COLO829 (cell line): Measurements from ENCODE around the gene SDK2.
A peak's percentile ranks its signal among the peaks of the same experiment; 100 is the strongest.
"Not testable (repeated sequence)": the region's sequence is repeated elsewhere in the genome, so short reads cannot be mapped to it uniquely, and the experiment has no call there.

Experiments
- DNase-seq: peaks from one replicate; pipeline ENCODE4 v3.0.0; 2012; ENCODE audit warnings: low spot score

The SDK2 gene

DNA sequence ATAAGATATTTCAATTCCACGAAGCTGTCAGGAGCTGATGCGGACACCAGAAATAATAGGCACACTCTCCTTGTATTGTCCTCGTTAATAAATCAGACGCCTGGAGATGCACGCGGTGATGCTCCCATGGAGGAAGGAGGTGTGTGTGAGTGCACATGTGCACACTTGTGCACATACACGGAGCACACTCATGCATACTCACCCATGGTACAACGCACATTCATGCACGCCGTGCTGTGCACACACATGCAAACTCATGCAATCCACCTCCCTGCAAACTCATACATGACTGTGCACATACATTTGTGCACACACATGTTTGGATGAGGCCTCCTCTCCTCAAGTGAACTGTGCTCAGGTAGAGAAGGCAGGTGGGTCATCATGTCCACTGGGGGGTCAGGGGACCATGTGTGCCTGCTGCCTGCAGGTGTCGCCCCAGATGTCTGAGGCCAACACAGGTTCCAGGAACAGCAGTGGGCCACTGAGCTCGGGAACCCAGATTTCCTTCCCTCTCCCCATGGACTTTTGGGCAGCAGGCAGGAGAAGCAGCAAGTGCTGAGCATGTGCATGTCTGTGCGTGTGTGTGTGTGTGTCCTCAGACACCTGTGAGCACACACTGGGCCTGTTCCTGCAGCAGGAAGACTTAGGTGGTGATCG, 165.3 kb downstream of the SDK2 start:
- DNase-seq, result no peak

DNA sequence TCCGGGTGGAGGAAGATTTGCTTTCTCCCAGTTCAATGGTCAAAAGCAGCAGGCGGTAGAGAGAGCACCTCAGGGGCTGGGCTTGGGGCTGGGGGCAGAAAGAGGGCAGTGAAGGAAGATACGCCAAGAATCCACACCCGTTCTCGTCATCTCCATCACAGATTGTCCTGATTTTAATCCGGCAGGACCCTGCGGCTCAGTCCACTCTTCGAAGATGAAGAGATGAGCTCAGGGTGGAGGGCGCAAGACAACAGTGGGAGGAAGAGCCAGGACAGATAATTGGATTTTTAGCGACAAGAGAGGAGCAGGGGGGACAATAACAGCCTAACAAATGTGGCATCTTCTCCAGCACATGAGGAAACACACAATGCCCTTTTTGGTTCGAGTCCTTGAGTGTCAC, 165.9 kb downstream of the SDK2 start:
- DNase-seq, result no peak

DNA sequence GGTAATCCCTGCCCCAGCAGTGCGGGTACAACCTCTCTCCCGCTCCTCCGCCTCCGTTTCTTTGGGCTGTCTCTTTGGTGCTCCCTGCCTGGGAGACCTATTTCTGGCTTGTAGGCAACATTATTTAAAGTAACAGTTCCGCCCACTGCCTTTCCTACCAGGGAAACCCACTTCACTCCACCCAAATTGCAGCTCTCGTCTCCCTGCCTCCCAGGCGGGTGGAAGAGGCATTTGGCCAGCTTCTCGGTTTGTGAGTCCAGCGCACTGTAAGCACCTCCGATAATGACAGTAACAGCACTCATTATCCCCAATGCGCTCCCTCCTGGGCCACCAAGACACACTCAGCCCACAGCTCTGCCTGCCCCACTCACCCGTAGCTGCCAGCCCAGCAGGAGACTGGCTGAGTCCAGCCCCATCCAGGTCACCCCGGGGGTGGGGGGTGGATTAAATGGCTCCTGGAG, 167.3 kb downstream of the SDK2 start:
- no peak for DNase-seq

DNA sequence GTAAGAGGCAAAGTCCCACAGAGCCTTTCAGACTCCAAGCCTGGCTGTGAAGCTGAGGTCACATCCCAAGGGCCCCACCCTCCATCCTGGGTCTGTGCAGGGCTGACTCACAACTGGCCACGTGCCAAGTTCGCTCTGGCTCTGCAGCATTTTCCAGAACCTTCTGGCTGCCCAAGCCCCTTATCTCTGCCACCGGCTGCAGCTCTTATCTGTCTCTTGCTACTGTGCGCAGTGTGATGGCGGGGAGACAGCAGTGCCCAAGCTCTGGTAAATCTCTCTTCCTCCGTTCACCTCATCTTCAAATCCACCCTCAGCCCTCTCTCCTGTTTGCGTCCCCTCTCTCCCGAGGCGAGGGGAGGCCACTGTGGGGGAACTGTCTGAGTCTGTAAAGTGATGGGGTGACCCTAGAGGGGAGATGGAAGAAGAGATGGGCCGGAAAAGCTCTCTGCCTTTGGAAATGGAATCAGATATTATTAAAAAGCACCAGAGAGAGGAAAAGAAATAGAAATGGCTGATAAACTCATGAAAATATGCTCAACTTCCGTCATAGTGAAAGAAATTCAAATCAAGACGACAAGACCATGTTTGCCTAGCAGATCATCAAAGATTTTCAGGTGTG, 169.8 kb downstream of the SDK2 start:
- DNase-seq, result peak; percentile 32

DNA sequence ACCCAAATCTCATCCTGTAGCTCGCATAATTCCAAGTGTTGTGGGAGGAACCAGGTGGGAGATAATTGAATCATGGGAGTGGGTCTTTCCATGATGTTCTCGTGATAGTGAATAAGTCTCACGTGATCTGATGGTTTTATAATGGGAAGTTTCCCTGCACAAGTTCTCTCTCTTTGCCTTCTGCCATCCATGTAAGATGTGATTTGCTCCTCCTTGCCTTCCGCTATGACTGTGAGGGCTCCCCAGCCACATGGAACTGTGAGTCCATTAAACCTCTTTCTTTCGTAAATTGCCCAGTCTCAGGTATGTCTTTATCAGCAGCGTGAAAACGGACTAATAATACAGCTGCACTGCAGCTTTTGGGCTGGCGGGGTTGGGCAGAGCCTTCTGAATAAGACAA, 171.5 kb downstream of the SDK2 start:
- DNase-seq, result not testable (repeated sequence)

DNA sequence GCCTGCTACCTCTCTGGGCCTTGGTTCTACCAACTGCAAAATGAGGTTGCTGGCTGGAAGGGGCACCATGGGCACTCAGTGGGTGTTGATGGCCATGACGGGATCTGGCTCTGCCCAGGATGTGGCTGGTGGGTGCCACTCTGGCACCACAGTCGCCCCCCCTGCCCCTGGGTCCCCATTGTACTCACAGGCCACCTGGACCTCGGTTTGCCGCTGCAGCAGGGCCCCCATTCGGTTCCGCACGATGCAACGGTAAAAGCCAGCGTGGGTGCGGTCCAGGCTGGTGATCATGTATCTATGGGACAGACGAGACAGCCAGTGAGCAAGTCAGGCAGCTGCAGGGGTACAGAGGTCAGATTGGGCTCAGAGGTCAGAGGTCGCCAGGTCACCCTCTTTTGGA, 172.3 kb downstream of the SDK2 start:
- no peak for DNase-seq

DNA sequence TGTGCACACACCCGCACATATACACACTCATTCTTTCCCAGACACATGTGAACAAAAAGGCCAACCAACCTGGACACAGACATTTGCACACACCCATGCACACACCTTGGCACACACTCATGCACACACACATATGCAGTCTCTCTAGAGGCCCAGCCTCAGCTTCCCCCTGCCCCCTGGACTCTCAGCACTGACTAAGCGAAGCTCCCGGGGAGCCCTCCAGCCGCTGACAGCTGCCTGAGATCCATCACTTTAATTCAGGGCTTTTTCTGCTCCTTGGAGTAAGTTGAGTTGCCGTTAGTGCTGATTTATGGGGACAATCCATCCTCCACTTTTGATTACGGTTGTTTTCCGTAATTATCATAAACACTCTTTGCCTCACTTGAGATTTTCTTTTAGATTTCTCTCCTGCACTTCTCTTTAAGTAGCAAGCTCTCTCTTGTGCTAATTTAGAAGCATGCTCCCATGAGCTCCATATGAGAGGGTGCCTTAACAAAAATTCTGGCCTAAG, 173.9 kb downstream of the SDK2 start:
- no peak for DNase-seq

DNA sequence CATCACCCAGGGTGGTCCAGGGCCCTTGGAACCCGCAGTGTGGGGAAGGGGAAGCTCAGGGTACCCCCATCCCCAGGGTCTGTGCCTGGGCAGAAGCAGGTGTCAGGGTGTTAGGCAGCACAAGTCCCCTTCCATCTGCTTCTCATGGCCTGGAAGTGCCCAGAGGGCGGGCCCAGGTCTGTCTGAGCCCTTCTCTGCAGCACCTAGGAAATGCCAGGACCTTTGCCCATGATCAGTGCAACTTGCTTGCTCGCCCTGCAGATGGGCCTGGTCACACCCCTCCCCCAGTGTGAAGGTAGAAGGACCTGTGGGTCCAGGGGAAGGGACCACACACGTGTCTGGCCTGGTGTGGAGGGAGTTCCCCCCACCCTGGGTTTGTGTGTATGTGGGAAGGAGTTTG, 174.9 kb downstream of the SDK2 start:
- DNase-seq, result no peak

DNA sequence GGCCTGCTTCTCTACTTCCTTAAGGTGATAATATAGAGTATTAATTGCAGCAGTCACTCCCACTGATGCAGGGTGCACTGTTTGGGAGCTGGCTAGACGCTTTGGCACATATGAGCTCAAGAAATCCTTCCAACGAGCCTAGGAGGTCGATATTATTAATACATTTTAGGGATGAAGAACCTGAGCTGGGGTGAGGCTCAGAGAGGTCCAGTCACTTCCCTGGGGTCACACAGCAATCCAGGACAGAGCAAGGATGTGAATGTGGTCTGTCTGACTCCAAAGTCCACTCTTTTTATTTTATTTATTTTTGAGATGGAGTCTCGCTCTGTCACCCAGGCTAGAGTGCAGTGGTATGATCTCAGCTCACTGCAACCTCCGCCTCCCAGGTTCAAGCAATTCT, 176.0 kb downstream of the SDK2 start:
- DNase-seq, result no peak

DNA sequence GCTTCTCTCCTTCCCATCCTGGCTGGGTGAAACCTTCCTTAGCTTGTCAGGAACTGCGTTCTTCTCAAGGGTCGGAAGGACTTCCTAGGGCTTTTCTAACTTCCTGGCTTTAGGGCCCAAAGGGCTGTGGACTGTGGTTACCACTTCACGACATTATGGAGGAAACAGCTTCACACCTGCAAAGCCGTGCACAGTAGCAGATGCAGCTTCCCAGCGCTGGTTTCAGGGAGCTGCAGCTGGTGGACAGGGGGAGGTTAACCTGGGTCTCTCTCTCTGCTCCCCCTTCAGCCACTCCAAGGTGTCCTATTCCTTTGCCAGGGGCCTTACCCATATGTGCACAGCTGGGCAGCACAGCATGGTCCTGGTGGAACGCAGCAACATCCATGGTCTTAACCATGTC, 176.6 kb downstream of the SDK2 start:
- no peak for DNase-seq

DNA sequence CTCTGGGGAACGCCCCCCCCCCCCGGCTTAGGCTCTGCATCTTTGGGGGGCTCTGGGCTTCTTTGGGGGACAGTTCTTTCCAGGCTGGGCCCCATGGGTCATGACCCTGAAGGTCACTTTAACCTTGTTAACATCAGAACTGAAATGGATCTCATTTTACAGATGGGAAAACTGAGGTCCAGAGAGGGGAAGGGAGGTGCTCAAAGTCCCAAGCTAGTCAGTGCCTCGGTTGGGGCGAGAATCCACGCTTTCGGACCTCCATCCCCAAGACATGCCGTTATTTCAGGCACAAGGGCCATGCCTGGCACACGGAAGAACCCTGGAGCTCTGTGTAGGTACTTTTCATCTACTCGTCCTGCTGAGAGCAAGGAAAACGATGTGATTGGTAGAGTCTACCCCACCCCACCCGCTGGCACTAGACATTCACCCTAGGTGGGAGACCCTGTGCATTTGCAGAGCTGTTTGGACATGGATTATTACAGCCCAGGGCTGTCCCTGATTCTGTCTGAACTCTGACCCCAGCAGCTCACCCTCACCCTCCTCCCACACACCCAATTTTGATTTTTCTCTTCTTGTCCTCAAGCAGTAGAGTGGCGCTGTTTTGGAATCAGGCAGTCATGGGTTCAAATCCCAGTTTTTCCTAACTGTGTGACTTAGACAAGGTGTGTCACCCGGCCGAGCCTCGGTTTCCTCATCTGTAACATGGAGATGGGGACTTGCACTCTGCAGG, 177.4 kb downstream of the SDK2 start:
- DNase-seq, result no peak

DNA sequence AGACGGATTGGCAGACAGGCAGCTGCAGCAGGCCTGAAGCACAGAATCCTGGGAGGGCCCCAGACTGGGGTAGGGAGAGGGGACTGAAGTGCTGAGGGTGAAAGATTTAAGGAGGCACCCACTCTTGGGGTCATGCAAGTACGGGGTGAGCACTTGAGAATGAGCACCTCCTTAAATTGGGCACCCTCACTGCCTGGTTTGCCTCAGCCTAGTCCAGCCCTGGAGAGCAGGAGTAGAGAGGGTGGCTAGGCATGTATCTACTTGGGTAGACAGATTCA, 178.4 kb downstream of the SDK2 start:
- no peak for DNase-seq

DNA sequence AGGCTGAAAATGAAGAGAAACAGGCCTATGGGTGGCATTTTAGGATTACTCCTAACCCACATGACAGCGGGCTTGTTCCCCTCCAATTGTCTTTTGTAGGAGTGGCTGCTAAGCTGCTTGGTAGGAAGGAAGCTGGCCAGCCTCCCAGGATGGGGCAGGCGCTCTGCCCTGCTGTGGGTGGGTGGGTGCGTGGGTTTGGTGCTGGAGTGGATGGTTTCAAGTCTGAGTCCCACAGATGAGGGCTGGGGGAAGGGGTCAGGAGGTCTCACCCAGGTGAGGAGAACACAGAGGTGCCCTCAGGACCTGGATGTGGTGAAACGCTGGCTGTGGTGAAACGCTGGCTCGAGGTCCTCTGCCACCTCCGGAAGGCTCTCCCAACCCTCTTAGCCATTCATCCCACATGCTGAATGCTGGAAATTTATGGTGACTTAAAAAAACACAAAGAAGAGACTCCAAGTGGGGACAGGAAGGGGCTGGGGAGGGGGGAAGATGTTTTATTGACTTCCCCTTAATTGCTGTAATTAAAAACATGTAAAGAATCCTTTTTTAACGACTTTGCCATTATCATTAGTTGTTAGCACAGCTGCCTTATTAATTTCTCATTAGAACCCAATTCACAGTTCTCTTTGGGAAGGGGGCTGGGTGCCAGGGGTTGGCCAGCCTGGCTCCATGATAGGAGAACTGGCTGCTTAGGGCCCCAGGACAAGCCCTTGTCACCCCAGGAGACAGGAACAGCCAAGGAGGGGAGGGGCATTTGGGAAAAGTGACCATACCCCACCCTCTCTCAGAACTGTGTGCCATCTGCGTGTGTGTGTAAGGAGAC, 178.9 kb downstream of the SDK2 start:
- DNase-seq, result no peak

DNA sequence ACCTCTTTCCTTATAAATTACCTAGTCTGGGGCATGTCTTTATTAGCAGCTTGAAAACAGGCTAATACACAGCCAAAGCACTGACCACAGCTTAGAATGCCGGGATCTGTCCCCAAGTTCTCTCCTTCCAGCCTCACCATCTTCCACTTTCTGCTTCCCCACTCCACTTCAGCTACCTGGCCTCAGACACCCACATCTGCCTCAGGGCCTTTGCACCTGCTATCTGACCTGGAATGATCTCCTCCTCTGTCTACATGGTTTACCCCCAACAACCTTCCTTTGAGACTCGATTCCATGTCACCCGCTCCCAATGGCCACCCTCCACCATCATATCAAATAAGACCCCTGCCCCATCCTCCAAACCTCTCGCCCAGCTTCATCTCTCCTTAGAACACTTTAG, 179.8 kb downstream of the SDK2 start:
- no peak for DNase-seq

DNA sequence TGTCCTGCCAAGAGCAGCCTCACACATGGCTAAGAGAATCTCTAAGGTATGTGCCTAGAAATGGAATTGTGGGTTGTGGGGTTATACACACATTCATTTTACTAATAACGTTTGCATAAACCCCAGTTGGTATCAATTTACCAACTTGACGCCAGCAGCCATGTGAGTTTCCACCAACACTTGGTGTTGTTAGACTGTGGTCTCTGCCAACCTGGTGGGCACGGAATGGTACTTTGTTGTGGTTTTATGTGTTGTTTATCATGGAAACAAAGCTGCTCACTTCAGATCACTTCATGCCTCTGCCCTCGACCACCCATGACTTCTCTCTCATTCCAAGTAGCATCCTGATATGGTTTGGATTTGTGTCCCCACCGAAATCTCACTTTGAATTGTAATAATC, 180.4 kb downstream of the SDK2 start:
- DNase-seq, result no peak

DNA sequence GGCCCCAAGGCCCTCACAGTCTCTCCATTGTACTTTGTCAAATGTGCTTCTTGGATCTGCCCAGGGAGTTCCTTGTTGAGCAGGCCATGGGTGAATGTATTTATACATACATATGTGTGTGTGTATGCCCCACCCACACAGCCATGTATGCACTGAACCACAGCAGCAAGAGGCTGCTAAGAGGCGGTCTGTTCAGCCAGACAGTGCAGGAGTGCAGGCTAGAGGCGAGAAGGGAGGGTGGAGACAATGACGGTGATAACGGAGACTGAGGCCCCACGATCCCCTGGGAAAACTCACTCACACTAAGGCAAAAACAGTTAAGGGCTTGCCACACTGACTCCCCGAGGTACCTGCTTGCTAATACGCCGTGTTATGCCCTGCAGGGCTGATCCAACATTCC, 181.4 kb downstream of the SDK2 start:
- no peak for DNase-seq

DNA sequence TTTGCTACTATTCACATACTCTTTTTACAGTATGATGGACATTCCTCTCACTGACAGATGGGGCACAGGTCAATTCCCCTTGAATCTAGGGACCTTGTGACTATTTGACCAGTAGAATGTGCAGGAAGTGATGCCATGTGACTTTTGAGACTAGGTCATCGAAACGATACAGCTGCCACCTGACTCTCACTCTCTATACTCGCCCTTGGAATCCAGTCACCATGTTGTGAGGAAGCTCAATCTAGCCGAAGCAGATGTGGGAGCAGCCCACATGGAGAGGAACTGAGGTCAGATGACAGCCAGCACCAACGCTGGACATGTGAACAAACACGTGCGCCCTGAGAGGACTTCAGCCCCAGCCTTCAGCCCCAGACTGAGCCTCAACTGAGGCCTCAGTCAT, 184.3 kb downstream of the SDK2 start:
- DNase-seq, result no peak

DNA sequence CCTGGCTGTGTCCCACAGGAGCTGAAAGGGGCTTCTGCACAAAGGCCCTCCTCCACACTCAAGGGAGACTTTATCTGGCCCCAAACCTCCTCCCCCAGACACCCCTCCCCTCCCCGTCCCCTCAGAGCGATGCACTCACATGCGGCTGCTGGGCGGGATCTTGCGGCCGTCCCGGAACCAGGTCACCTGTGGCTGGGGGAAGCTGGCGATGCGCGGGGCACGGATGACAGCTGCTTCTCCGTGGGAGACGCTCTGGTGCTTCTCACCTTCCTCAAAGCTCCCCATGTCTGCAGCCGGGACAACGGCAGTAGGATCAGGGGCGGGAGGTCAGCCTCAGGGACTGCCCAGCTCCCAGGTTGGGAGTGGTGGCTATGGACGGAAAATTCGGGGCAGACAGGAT, 188.5 kb downstream of the SDK2 start:
- no peak for DNase-seq

DNA sequence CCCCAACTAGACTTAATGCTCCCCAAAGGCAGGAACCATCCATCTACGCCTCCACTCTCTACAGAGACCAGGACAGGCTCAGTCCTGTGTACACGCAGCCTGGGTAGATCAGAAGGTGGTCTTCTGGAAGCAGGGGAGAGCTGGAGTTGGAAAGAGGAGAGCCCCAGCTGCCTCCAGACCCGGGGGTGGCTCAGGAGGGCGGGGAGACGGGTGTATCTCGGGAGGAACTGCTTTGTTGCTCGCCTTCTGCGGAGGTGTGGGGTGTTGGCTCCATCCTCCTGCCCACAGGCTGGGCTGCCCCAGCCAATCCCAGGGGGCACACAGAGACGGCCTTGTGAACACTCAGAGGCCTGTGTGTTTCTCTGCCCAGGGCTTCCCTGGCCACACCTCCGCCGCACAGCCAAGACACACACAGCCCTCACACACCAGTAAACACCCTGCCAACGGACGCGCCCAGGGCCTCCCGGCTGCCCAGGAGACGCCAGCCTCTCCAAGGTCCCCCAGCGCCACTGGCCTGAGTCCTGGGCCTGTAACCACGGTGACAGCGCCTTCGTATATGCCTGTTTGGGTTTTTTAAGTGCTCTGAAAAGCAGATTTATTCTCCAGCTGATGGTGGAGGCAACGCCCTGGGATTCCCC, 189.1 kb downstream of the SDK2 start:
- DNase-seq, result peak; percentile 69

DNA sequence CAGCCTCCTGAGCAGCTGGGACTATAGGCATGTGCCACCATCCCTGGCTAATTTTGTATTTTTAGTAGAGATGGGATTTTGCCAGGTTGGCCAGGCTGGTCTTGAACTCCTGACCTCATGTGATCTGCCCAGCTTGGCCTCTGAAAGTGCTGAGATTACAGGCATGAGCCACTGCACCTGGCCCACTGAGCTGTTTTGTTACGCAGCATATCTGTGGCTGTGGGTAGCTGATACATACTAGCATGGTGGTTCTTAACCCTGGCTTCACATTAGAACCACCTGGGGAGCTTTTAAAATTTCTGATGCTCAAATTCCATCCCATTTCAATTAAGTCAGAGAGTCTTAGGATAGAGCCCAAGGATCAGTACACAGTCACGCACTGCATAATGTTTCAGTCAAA, 190.8 kb downstream of the SDK2 start:
- DNase-seq, result not testable (repeated sequence)

DNA sequence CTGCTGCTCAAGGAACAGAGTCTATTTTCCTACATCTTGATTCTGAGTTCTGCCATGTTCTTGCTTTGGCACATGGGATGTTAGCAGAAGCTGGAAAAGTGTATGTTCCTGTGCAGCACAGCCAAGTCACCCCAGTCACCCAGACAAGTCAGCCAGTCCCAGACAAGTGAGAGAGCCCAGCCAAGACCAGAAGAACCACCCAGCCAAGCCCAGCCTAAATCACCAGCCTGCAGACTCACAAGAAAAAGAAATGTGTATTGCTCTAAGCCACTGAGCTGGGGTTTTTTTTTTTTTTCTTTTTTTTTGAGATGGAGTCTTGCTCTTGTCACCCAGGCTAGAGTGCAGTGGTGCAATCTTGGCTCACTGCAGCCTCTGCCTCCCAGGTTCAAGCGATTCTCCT, 191.2 kb downstream of the SDK2 start:
- DNase-seq, result no peak

DNA sequence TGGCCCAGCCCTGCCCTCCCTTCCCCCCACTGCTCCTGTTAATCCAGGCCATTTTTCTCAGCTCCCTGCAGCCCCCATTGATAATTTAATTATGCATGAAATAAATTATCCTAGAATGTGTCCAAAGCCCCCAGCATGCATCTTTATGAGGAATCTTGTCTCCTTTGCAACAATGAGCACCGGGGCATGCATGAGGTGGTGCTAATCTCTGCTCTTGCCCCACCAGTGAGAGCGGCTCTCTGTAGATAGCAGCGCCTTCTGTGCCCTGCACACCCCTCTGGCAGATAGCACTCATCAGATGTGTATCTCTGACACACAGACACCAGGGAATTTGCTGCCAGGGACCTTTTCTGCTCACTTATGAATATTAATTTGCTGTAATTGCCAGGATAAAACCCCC, 192.2 kb downstream of the SDK2 start:
- DNase-seq, result no peak
